MM.1S (cell line): ENCODE data around the gene ZRANB1.

Experiments
- EZH2 ChIP-seq: fragments of 300-600 bp; sonication (generic); optimal IDR thresholded peaks from 2 replicates; pipeline ENCODE3; 2017; ENCODE audit warnings: low read depth, mild to moderate bottlenecking, antibody characterized with exemption, low read length, mixed read lengths
- EZH2phosphoT487 ChIP-seq: fragments of 300-600 bp; sonication (generic); IDR thresholded peaks from 2 replicates; pipeline ENCODE4 v1.6.1; 2018; ENCODE audit warnings: antibody characterized with exemption, low read length
- TF ChIP-seq, protein P1 (sequence below): fragments of 300-600 bp; sonication (generic); IDR thresholded peaks from 2 replicates; pipeline ENCODE4 v1.5.1; 2016; ENCODE audit warnings: antibody characterized with exemption, low read length, mixed read lengths

DNA sequence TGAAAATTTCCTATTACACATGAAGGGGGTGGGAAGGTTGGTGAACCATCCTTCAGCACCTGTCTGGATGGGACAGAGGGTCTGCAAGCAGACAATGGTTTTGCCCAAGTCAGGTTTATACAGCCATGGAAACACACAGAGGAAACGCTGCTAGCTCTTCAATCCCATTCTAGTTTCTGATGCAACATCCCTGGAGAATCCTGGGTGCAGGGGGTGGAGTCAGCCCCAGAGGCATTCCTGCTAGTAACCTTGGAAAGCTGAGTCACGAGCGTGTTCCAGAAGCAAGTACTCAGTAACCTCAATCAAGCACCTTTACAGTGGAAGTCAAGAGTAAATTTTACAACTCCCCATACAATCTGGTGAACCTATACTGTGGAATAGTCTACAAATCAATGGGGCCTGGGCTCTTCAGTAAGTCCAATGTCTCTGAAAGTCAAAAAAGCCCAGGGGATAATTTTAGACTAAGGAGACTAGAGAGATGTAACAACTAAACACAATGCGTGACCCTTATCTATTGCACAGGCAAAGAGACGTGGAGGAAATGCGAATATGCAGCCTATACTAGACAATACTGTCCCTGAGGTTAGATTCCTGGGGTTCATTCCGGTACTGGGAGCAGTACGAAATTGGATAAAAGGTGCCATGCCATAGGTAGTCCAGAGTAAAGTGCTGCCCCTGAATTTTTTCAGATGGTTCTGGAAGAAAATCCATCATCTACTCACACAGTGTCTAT lies 95.4 kb downstream of the ZRANB1 start:
- TF ChIP-seq, protein P1, sequence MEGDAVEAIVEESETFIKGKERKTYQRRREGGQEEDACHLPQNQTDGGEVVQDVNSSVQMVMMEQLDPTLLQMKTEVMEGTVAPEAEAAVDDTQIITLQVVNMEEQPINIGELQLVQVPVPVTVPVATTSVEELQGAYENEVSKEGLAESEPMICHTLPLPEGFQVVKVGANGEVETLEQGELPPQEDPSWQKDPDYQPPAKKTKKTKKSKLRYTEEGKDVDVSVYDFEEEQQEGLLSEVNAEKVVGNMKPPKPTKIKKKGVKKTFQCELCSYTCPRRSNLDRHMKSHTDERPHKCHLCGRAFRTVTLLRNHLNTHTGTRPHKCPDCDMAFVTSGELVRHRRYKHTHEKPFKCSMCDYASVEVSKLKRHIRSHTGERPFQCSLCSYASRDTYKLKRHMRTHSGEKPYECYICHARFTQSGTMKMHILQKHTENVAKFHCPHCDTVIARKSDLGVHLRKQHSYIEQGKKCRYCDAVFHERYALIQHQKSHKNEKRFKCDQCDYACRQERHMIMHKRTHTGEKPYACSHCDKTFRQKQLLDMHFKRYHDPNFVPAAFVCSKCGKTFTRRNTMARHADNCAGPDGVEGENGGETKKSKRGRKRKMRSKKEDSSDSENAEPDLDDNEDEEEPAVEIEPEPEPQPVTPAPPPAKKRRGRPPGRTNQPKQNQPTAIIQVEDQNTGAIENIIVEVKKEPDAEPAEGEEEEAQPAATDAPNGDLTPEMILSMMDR = no peak
- TF ChIP-seq EZH2phosphoT487 = no peak
- no peak for TF ChIP-seq EZH2
